MG63 (cell line): ENCODE data around the gene TRIM8. TPM values are rescaled to one million over a fixed set of nuclear protein-coding genes. Genes with fewer than 3 reads are reported as not detected.

Experiments
- DNase-seq: peaks from one replicate; pipeline ENCODE4 v3.0.0-alpha.2; 2020
- H3K27me3 ChIP-seq: fragments of 250-450 bp; sonication (Bioruptor Pico); 2 replicates; pipeline ENCODE4 v1.5.1; 2020; ENCODE audit warnings: mild to moderate bottlenecking, moderate library complexity
- H3K36me3 ChIP-seq: fragments of 250-450 bp; sonication (Bioruptor Pico); 2 replicates; pipeline ENCODE4 v1.5.1; 2020; ENCODE audit warnings: mild to moderate bottlenecking, moderate library complexity
- H3K4me3 ChIP-seq: fragments of 250-450 bp; sonication (Bioruptor Pico); 2 replicates; pipeline ENCODE4 v1.5.1; 2020; ENCODE audit warnings: mild to moderate bottlenecking, moderate library complexity
- H3K9me3 ChIP-seq: fragments of 250-450 bp; sonication (Bioruptor Pico); 2 replicates; pipeline ENCODE4 v1.5.1; 2020; ENCODE audit warnings: mild to moderate bottlenecking, moderate library complexity
- total RNA-seq: library from RNA; depleted of rRNA; stranded (reverse); fragments of >200 nt; shearing (Covaris generic); gene quantifications from 2 replicates; pipeline ENCODE4 v1.2.3, GENCODE V29; 2014; ENCODE audit warnings: low replicate concordance

The TRIM8 gene
- total RNA-seq, 1 experiment from 2014 or later, result 40.9 TPM

DNA sequence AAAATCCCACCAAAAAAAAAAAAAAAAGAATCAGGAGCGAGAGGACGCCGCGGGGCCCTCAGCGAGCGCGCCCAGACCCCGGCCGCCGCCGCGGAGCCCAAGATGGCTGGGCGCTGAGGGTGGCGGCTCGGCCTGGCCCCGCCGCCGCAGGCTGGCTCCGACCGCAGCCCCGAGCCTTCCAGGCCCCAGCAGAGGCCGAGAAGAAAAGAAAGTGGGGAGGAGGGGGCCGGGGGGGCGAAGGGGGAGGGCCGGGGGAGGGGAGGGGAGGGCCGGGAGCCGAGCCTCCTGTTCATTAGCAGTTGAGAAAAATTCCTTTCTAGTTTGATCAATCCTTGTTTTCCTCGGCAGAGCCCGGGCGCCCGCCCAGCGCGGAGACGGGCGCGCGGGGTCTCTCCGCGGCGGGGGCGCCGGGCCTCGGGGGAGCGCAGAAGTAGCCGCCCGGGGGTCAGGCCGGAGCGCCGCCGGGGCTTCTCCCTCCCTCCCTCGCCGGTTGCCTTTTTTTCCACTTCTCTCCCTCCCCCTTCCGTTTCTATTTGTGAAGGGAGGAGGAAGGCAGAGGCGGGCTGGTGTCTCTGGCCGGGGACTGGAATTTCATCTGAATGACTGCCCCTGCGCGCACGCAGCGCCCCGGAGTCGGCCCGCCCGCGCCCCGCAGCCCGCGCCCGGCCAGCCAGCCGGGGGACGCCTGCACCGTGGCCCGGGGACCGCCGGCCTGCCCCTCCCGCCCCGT lies 778 bp upstream of the TRIM8 start:
- no peaks in the 10 kb centered on the region for H3K27me3 ChIP-seq
- H3K4me3 ChIP-seq, result peak overlapping the region; percentile 79
- H3K9me3 ChIP-seq, result no peaks in the 10 kb centered on the region
- peak; percentile 69 for DNase-seq
- peaks cover 22% of the 10 kb centered on the region for H3K36me3 ChIP-seq

DNA sequence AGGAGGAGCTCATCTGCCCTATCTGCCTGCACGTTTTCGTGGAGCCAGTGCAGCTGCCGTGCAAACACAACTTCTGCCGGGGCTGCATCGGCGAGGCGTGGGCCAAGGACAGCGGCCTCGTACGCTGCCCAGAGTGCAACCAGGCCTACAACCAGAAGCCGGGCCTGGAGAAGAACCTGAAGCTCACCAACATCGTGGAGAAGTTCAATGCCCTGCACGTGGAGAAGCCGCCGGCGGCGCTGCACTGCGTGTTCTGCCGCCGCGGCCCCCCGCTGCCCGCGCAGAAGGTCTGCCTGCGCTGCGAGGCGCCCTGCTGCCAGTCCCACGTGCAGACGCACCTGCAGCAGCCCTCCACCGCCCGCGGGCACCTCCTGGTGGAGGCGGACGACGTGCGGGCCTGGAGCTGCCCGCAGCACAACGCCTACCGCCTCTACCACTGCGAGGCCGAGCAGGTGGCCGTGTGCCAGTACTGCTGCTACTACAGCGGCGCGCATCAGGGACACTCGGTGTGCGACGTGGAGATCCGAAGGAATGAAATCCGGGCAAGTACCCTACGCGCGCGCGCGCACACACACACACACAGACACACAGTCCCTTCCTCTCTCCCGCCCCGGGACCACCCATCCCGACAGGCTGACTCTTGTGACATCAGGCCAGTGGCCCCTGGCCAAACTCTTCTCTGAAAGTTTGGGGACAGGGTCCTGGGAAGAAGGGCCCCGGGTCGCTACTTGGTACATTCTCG lies 538 bp downstream of the TRIM8 start:
- peak; percentile 84 for DNase-seq
- H3K36me3 ChIP-seq, result peaks cover 26% of the 10 kb centered on the region
- H3K9me3 ChIP-seq, result no peaks in the 10 kb centered on the region
- H3K27me3 ChIP-seq, result no peaks in the 10 kb centered on the region
- H3K4me3 ChIP-seq, result peak overlapping the region; percentile 79

DNA sequence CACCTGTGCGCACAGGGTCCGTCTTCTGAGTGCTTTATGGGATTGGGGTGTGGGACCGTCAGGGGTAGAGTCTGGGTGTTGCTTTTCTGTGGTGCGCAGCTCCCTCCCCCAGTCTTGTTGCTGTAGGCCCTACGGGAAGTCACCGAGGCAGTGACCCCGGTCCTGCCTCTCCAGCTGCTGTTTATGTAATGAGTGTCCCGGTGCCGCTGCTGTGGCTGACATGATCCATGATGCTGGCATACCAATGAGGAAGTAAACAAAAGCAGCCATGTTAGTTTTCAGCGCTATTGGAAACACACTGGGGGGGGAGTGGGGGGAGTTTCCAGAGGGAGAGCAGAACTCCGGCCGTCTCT lies 1.1 kb downstream of the TRIM8 start:
- H3K27me3 ChIP-seq, result no peaks in the 10 kb centered on the region
- H3K36me3 ChIP-seq, result peaks cover 26% of the 10 kb centered on the region
- peak; percentile 56 for DNase-seq
- peak overlapping the region; percentile 79 for H3K4me3 ChIP-seq
- no peaks in the 10 kb centered on the region for H3K9me3 ChIP-seq

DNA sequence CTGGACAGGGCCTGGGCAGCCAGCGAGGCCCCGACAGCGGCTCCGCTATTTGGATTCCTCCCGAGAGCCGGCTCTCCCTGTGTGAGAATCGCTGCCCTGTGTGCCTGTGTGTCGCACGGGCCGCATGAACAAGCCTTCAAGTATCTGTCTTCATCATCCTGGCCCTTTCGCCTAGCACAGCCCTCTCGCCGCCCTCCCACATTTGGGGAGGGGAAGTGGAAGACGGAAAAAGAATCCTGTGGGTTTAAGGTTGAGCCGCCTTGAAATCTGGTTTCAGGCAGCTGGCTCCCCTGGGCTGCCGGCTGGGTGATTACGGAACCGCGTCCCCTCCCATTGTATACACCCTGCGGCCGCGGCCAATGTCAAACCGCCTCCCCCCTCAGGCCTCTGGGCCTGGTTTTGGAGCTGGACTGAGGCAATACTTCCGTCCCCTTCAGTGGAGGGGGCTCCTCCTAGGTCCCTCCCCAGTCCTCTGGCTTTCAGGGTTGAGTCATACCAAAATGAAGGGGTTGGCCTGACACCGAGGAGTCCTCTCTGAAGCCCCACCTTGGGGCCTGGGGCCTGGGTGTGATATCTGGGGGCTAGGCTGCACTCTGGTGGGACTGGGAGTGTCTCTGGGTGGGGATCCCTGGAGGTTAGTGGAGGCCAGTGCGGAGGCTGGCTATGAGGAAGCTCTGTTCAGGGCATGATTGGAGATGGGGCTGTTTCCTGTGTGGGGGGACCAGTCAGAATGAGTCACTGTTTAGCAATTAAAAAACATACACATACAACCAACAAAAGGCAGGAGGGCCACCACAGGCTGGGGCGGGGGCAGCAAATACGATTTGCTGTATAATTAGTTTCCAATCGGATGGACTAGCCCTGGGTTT lies 1.7 kb downstream of the TRIM8 start:
- Histone ChIP-seq H3K36me3 (peaks cover 26% of the 10 kb centered on the region), H3K4me3 (peak overlapping the region; percentile 79), H3K27me3 (no peaks in the 10 kb centered on the region), H3K9me3 (no peaks in the 10 kb centered on the region)
- DNase-seq, result peak; percentile 93

DNA sequence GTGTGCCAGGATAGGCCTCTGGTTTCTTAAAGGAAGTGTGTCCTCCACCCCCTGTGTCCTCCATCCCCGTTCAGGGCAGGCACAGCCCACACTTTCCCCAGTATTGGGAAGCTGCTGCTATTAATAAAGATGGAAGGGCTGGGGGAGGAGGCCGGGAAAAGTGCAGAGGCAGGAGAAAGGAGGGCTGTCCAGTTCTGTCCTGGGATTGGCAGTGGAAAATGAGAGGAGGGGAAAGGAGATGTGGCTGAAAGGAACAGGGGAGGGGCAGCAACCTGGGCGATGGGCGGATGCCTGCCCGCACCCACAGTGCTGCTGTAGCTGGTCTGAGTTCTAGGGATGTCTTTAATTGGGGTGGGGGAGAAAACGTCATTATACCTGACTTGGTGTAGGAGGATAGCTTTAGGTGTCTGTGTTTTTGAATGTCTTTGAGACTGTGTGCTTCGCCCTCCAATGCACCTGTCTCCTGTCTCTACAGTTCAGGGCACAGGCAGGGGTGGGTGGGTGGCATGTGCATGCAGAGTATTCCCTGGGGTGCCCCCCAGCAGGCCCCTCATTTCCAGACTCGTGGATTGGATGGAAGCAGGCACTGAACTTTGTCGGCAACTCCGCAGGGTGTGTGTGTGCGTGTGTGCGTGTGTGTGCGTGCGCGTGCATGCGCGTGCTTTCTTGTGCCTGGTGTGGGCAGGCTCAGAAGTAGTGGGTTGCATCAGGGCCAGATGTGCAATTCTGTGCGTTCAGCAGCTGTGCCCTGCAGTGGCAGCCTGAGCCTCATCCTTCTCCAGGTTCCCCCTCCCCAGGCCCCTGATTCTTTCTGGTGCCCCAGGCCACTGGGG lies 2.5 kb downstream of the TRIM8 start:
- no peak for DNase-seq
- peak overlapping the region; percentile 79 for H3K4me3 ChIP-seq
- H3K36me3 ChIP-seq, result peaks cover 26% of the 10 kb centered on the region
- H3K27me3 ChIP-seq, result no peaks in the 10 kb centered on the region
- H3K9me3 ChIP-seq, result no peaks in the 10 kb centered on the region

DNA sequence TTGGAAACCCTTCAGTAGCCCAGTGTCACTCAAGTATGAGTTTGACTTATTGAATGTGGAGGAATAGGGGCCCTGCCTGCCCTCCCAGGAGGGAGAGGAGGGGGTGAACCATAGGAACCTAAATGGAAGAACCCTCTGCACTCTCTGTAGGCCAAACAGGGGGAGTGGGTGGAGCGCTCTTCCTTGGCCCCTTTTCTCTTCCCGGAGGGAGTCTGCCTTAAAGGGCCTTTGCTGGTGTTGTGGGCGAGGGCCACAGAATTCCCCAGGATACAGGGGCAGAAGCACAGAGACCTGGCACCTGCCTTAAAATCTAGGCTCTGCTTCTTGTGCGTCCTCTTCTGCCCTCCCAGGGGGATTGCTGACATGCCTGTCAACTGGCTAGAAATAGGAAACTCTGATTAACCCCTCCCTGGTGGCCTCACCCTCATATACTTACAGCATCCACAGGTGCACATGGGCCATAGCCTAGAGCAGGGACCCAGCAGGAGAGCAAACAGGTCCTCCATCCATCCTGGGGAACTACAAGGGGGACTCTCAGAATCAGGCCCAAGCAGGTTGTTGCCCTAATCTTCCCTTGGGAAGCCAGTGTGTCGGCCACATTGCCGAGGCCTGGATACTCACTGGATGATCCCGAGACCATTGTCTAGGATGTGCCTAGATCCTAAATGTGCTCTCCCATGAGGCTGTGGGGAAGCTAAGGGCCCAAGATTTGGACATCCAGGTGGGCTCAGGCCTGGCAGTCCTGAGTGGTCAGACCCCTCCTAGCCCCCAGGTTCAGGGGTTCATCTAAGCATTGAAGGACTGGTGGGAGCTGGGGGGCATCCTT lies 3.4 kb downstream of the TRIM8 start:
- Histone ChIP-seq H3K27me3 (no peaks in the 10 kb centered on the region), H3K9me3 (no peaks in the 10 kb centered on the region), H3K36me3 (peaks cover 26% of the 10 kb centered on the region), H3K4me3 (no peak overlapping the region)
- DNase-seq, result no peak

DNA sequence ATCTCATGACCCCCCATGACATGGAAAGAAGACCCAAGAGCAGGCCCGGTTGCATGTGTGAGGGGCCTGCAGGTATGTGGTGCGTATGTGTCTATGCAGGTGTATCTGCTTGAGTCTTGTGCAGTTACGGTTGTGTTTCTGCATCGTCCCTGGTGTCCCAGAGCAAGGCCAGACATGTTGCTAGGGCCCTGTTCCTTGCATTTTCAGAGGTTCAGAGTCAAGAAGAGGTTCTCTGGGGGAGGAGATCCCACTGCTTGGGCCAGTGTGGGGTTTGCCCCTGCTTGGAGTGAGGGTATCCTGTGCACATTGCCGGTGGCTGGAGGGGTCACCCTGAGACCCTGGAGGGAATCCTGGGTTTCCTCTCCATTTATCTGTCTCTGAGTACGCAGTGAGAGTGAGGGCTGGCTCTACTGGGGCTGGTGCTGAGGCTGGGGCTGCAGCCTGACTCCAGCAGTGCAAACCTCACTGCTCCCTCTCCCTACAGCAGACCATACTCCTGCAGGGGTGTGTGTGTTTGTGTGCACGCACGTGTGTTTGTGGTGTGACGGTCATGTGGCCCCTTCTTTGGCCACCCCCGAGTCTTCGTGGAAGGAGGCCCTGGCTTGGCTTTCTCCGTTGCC lies 4.1 kb downstream of the TRIM8 start:
- H3K27me3 ChIP-seq, result no peaks in the 10 kb centered on the region
- peaks cover 26% of the 10 kb centered on the region for H3K36me3 ChIP-seq
- no peaks in the 10 kb centered on the region for H3K9me3 ChIP-seq
- H3K4me3 ChIP-seq, result no peak overlapping the region
- no peak for DNase-seq

DNA sequence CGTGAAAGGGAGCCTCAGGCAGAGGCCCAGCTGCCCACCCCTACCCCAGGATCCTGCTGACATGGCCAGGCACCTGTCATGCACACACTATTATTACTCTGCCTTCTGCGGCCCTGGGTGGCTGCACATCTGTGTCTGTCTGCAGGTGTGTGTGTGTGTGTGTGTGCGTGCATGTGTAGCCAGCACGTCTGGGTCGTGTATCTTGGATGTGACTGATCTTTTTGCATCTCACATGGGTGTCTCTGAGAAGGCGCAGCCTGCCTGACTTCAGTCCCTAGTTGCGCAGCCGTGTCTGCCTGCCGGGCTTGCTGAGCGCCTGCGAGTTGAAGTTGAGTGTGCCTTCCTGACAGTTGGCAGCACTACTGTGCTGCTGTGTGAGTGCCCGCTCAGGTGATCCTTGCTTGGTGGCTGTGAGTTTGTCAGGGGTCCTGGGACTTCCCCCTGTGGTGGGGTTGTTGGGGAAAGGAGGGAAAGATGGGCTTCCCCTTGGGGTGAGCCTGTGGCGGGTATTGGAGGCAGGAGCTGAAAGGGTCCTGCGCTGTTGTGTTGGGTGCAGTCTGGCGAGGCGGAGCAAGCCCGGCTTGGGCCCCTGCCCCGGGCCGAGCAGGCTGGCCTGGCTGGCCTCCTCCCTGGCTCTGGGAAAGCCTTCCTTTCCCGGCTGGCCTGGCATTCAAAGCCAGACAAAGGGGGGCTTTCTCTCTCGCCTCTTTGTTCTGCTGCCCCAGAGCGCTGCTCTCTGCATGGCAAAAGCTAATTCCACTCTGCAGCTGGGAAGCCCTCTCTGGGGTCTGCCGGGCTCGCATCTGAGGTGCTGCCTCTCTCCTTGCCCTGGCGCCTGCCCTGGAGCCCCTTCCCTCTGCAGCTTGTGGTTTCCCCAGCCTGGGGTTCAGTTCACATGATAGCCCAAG lies 4.9 kb downstream of the TRIM8 start:
- Histone ChIP-seq H3K9me3 (no peaks in the 10 kb centered on the region), H3K36me3 (peaks cover 34% of the 10 kb centered on the region), H3K27me3 (no peaks in the 10 kb centered on the region), H3K4me3 (no peak overlapping the region)
- no peak for DNase-seq

DNA sequence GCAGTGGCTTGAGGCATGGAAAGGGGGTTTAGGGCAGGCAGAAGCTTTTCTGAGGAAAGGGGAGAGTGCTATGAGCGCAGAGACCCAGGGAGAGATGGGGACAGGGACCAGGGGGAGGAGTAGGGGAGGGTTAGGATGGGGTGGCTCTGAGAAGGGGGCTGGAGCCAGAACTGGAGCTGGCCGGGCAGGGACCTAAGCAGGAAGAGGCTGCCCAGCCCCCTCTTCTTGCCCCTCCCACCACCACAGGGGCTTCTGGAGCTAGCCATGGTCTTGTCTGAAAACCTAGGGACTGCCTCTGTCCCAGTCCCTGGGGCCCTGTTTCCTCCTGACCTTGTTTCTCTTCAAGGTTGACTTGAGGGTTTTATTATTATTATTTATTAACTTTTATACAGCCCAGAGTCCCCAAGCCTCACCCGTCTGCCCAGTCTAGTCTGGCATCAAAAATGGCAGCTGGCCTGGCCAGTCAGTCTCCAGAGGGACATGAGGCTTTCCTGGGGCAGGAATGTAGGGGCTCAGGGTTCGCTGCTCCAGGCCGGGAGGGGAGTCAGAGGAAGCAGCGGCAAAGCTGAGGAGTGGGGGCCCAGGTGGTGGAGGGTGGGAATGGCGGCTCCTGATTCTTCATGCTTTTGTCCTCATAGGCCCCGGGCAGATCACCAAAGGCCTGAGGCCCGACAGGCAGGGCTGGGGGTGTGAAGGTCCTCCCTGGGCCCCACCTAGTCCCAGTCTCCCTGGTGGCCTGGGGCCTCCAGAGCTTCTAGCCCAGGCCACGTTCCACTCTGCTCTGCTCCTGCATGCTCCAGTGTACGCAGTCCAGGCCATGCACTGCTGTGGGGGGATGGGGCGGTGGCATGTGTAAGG lies 5.7 kb downstream of the TRIM8 start:
- no peak for DNase-seq

DNA sequence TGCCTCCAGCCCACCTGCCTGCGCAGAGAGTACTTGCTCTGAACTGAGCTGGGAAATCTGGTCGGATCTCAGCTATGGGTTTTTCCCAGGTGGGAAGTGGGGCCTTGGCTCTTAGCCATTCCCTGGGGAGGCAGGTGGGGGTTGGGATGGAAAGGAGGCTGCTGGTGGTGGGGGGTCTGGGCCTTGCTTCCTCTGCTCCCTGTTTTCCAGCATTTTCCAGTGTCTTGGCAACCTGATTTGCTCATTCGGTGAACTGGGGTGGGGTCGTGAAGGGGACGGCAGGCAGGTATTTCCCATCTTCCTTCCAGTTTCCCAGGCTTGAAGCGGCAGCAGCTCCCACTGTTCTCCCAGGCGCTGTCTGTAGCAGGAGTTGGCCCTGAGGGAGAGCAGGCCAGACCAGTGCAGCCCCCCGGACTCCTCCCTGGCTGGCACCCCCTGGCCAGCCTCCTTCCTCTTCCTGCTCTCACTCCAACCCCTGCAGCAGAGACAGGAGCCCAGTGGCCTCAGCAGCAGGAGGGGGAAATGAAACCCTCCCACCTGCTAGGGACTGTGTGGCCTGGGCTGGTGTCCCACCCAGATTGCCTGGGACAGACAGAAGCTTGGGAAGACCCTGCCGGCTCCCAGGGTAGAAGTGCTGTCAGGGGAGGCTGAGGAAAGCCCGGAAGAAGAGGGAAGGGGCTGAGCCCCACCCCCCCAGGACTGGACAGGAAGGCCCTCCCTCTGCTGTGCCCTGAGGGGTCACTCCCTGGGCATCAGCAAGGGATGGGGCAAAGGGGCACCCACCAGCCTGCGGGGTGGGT lies 6.6 kb downstream of the TRIM8 start:
- no peak for DNase-seq
- Histone ChIP-seq H3K4me3 (no peak overlapping the region), H3K36me3 (peaks cover 26% of the 10 kb centered on the region), H3K27me3 (no peaks in the 10 kb centered on the region), H3K9me3 (no peaks in the 10 kb centered on the region)

More for the DNA sequence above, 5.7 kb downstream of the TRIM8 start:
- Histone ChIP-seq H3K9me3 (no peaks in the 10 kb centered on the region), H3K4me3 (no peak overlapping the region), H3K27me3 (no peaks in the 10 kb centered on the region), H3K36me3 (peaks cover 30% of the 10 kb centered on the region)

DNA sequence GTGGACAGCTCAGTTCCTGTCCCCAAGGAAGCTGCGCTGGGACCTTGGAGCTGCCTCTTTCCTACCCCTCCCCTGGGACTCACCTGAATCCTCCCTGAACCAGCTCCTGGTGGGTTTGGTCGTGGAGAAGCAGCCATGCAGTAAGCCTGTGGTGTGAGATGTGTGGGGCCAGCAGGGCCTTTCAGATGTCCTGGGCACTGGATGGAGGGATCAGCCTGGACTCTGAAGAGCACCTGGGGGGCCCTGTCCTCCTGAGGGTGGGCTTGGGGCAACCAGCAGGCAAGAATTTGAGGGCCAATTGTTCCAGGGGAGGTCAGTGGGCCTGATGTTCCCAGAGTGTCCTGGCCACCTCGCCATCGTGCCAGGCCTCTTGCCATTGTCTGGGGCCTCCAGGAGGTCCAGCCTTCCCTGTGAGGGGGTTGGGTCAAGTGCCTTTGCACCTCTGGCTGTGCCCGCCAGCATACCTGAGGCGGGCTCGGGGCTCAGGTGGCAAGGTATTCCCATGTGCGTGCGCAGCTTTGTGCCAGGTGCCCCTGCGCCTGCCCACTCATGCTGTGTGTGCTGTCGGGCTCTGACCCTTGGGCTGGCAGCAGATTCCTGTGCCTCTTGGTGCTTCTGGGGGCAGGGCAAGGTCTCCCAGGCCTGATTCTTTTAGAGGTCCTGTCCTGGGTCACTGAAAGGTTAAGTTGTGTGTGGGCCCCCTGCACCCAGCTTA lies 7.3 kb downstream of the TRIM8 start:
- peaks cover 25% of the 10 kb centered on the region for H3K36me3 ChIP-seq
- no peak overlapping the region for H3K4me3 ChIP-seq
- H3K9me3 ChIP-seq, result no peaks in the 10 kb centered on the region
- H3K27me3 ChIP-seq, result no peaks in the 10 kb centered on the region
- no peak for DNase-seq

DNA sequence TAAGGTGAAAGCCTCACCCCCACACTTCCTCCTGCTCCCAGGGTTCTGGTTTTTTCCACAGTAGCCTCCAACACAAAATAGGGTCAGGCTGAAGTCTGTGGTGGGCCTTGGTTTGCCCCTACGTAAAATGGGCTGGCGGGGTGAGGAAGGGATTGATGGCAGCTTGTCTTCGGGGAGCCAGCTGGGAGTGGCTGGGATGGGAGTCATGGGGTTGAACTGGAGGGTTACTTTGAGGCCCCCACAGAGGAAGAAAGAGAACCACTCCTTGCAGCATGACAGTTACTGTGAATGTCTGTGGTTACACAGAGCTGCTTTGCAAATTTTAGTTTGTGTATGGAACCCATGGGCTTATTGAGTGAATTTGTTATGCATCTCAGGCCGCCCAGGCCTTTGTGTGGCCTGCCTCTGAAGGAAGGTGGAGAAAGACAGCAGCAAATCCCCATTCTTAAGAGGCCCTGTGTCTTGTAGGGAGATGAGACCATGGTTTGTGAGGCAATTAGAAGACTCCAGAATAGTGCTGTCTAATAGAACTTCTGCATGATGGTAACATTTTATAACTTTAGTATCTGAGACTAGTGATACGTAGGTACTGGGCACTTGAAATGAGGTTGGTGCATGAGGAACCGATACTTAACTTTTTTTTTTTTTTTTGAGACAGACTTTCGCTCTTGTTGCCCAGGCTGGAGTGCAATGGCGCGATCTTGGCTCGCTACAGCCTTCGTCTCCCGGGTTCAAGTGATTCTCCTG lies 8.1 kb downstream of the TRIM8 start:
- Histone ChIP-seq H3K4me3 (no peak overlapping the region), H3K36me3 (peaks cover 21% of the 10 kb centered on the region), H3K9me3 (no peaks in the 10 kb centered on the region), H3K27me3 (no peaks in the 10 kb centered on the region)
- no peak for DNase-seq
